ENCODE results near the gene CXCR6. TPM values are rescaled to one million over a fixed set of nuclear protein-coding genes. Genes with fewer than 3 reads are reported as not detected.

The CXCR6 gene
- total RNA-seq, 1 experiment from 2014 or later: not detected

DNA sequence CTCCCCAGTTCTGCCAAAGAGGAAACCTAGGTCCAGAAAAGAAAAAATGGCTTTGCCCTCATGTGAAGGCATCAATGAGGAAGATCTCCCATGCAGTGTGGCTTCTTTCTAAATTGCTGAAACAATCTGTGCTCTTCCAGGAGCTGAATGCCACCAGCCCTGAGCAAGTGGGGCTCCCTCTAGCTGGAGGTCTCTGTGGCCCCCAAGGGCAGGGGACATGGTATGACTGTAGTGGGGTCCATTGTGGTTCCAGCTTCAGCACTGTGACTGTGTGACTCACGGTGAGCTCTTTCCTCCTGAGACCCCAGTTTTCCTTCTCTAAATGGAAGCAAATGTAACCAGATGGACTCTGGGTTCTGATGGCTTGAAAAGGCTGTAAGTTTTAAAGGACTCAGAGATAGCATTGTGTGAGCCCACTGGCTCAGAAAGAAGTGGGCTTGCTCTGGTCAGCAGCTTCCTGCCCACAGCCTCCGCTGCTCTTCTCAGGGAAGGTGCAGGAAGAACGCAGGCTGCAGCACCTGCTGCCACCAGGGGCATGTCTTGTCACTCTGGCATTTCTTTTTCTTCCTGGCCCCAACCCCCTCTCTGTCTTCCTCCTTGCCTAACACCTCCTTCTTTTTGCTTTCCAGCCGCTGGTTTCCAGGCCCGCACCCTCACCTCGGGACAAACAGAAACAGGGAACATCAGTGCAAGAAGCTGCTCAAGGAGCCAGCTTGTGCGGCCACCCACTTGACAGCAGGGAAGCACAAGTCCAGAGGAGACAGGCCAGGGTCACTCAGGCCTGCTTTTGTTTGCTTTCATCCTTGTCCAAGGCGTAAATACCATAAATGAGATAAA is 5.8 kb upstream of the CXCR6 start (continued):
- TF ChIP-seq, protein P1, sequence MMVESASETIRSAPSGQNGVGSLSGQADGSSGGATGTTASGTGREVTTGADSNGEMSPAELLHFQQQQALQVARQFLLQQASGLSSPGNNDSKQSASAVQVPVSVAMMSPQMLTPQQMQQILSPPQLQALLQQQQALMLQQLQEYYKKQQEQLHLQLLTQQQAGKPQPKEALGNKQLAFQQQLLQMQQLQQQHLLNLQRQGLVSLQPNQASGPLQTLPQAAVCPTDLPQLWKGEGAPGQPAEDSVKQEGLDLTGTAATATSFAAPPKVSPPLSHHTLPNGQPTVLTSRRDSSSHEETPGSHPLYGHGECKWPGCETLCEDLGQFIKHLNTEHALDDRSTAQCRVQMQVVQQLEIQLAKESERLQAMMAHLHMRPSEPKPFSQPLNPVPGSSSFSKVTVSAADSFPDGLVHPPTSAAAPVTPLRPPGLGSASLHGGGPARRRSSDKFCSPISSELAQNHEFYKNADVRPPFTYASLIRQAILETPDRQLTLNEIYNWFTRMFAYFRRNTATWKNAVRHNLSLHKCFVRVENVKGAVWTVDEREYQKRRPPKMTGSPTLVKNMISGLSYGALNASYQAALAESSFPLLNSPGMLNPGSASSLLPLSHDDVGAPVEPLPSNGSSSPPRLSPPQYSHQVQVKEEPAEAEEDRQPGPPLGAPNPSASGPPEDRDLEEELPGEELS (CRISPR knock-in tag; IDR thresholded peaks at IDR 0.05): no peak
- TF ChIP-seq OVOL2 (CRISPR knock-in tag; IDR thresholded peaks at IDR 0.05; ENCODE audit: borderline replicate concordance): no peak
- TF ChIP-seq EMX1 (CRISPR knock-in tag; IDR thresholded peaks at IDR 0.05): no peak
- no peak for TF ChIP-seq CBFB (CRISPR knock-in tag; IDR thresholded peaks at IDR 0.05; ENCODE audit: low read depth)

DNA sequence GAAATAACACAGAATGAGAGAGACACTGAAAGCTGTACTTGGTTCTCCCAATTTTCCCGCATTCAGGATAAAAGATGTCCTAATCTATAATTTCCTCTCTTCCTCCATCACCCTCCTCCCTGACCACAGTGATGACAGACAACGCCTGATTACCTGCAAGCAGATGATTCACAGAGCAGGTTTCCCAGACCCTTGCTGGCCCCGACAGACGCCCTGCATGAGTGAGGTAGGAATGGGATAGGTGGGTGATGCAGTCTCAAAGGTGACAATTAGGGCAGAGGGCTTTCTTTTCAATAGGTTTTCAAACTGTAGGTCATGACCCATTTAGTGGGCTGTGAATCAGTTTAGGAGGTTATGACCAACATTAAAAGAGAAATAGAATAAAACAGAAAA is 5.2 kb upstream of the CXCR6 start:
- ATAC-seq: no peak
- TF ChIP-seq, protein P2, sequence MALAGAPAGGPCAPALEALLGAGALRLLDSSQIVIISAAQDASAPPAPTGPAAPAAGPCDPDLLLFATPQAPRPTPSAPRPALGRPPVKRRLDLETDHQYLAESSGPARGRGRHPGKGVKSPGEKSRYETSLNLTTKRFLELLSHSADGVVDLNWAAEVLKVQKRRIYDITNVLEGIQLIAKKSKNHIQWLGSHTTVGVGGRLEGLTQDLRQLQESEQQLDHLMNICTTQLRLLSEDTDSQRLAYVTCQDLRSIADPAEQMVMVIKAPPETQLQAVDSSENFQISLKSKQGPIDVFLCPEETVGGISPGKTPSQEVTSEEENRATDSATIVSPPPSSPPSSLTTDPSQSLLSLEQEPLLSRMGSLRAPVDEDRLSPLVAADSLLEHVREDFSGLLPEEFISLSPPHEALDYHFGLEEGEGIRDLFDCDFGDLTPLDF (CRISPR knock-in tag; IDR thresholded peaks at IDR 0.05): no peak
- no peak for TF ChIP-seq ZNF232 (CRISPR knock-in tag; IDR thresholded peaks at IDR 0.05)
- TF ChIP-seq, protein P3, sequence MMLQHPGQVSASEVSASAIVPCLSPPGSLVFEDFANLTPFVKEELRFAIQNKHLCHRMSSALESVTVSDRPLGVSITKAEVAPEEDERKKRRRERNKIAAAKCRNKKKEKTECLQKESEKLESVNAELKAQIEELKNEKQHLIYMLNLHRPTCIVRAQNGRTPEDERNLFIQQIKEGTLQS (CRISPR knock-in tag; conservative IDR thresholded peaks at IDR 0.05): no peak
- TF ChIP-seq GABPB1 (CRISPR knock-in tag; IDR thresholded peaks at IDR 0.05): no peak
- TF ChIP-seq, protein P4, sequence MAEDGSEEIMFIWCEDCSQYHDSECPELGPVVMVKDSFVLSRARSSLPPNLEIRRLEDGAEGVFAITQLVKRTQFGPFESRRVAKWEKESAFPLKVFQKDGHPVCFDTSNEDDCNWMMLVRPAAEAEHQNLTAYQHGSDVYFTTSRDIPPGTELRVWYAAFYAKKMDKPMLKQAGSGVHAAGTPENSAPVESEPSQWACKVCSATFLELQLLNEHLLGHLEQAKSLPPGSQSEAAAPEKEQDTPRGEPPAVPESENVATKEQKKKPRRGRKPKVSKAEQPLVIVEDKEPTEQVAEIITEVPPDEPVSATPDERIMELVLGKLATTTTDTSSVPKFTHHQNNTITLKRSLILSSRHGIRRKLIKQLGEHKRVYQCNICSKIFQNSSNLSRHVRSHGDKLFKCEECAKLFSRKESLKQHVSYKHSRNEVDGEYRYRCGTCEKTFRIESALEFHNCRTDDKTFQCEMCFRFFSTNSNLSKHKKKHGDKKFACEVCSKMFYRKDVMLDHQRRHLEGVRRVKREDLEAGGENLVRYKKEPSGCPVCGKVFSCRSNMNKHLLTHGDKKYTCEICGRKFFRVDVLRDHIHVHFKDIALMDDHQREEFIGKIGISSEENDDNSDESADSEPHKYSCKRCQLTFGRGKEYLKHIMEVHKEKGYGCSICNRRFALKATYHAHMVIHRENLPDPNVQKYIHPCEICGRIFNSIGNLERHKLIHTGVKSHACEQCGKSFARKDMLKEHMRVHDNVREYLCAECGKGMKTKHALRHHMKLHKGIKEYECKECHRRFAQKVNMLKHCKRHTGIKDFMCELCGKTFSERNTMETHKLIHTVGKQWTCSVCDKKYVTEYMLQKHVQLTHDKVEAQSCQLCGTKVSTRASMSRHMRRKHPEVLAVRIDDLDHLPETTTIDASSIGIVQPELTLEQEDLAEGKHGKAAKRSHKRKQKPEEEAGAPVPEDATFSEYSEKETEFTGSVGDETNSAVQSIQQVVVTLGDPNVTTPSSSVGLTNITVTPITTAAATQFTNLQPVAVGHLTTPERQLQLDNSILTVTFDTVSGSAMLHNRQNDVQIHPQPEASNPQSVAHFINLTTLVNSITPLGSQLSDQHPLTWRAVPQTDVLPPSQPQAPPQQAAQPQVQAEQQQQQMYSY (CRISPR knock-in tag; IDR thresholded peaks at IDR 0.05): no peak
- TF ChIP-seq IRF2 (CRISPR knock-in tag; IDR thresholded peaks at IDR 0.05; ENCODE audit: borderline replicate concordance, low read depth): no peak
- no peak for TF ChIP-seq TEAD1 (CRISPR knock-in tag; IDR thresholded peaks at IDR 0.05)
- TF ChIP-seq JAZF1 (CRISPR knock-in tag; IDR thresholded peaks at IDR 0.05): no peak
- TF ChIP-seq, protein P5, sequence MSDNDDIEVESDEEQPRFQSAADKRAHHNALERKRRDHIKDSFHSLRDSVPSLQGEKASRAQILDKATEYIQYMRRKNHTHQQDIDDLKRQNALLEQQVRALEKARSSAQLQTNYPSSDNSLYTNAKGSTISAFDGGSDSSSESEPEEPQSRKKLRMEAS (CRISPR knock-in tag; IDR thresholded peaks at IDR 0.05): no peak
- TF ChIP-seq, protein P6, sequence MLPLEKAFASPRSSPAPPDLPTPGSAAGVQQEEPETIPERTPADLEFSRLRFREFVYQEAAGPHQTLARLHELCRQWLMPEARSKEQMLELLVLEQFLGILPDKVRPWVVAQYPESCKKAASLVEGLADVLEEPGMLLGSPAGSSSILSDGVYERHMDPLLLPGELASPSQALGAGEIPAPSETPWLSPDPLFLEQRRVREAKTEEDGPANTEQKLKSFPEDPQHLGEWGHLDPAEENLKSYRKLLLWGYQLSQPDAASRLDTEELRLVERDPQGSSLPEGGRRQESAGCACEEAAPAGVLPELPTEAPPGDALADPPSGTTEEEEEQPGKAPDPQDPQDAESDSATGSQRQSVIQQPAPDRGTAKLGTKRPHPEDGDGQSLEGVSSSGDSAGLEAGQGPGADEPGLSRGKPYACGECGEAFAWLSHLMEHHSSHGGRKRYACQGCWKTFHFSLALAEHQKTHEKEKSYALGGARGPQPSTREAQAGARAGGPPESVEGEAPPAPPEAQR (CRISPR knock-in tag; IDR thresholded peaks at IDR 0.05): no peak
- no peak for TF ChIP-seq ZNF263 (CRISPR knock-in tag; IDR thresholded peaks at IDR 0.05; ENCODE audit: low read depth)
- TF ChIP-seq ZNF317 (CRISPR knock-in tag; IDR thresholded peaks at IDR 0.05; ENCODE audit: borderline replicate concordance, low read depth): no peak
- TF ChIP-seq, protein P7, sequence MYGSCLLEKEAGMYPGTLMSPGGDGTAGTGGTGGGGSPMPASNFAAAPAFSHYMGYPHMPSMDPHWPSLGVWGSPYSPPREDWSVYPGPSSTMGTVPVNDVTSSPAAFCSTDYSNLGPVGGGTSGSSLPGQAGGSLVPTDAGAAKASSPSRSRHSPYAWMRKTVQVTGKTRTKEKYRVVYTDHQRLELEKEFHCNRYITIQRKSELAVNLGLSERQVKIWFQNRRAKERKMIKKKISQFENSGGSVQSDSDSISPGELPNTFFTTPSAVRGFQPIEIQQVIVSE (CRISPR knock-in tag; IDR thresholded peaks at IDR 0.05; ENCODE audit: borderline replicate concordance): no peak
- TF ChIP-seq, protein P8, sequence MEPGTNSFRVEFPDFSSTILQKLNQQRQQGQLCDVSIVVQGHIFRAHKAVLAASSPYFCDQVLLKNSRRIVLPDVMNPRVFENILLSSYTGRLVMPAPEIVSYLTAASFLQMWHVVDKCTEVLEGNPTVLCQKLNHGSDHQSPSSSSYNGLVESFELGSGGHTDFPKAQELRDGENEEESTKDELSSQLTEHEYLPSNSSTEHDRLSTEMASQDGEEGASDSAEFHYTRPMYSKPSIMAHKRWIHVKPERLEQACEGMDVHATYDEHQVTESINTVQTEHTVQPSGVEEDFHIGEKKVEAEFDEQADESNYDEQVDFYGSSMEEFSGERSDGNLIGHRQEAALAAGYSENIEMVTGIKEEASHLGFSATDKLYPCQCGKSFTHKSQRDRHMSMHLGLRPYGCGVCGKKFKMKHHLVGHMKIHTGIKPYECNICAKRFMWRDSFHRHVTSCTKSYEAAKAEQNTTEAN (CRISPR knock-in tag; IDR thresholded peaks at IDR 0.05): no peak
- TF ChIP-seq JUN (CRISPR knock-in tag; IDR thresholded peaks at IDR 0.05): no peak
- no peak for TF ChIP-seq NR2C2 (CRISPR knock-in tag; IDR thresholded peaks at IDR 0.05)
- no peak for TF ChIP-seq CREM (CRISPR knock-in tag; IDR thresholded peaks at IDR 0.05)
- peaks cover 17% of the 10 kb centered on the region for H3K4me1 Mint-ChIP-seq

More for the DNA sequence above, 5.2 kb upstream of the CXCR6 start:
- POLR2A ChIA-PET: no interaction called here
- Mint-ChIP-seq H3K4me3 (no peak overlapping the region), H3K9me3 (peaks cover 6% of the 10 kb centered on the region; the same call in 1 of the 2 replicates), H3K36me3 (peaks cover 47% of the 10 kb centered on the region), H3K27ac (no peak overlapping the region), H3K27me3 (ENCODE audit: low read depth) (no peaks in the 10 kb centered on the region)
- DNase-seq (ENCODE audit: low spot score): no peak
- CTCF ChIA-PET: interaction anchor here (0.6 to 4.0 kb wide), 30 partner anchors 9 to 512 kb away, joined by 3 to 30 read pairs (median 4); partner anchors contain the start of genes CCR1, FYCO1 and XCR1

Data from WTC11 (cell line).